Naive thymus-derived CD4-positive, alpha-beta T cell (primary cell): ENCODE results near the gene MCCD1. TPM values are rescaled to one million over a fixed set of nuclear protein-coding genes. Genes with fewer than 3 reads are reported as not detected.

Experiments used
- ATAC-seq: fragments of 150-1000 bp; cut with Tn5 transposase; 2 replicates; pipeline ENCODE4 v1.10.0; 2021; ENCODE audit warnings: mild to moderate bottlenecking, moderate library complexity
- CTCF ChIA-PET: fragments of 350-600 bp; sonication (Branson Sonifier 250); formaldehyde crosslinking; loops from one replicate; lab custom pipeline; 2021; ENCODE audit warnings: antibody characterized with exemption; lab: Charles Lee
- POLR2A ChIA-PET: fragments of 350-600 bp; sonication (Branson Sonifier 250); formaldehyde crosslinking; loops from one replicate; lab custom pipeline; 2021; ENCODE audit warnings: antibody characterized with exemption, inconsistent platforms; lab: Charles Lee
- DNase-seq, 9 donors: peaks; one replicate each; pipeline versions ENCODE4 v3.0.0 to v3.0.0-alpha.2; 2020 to 2022; ENCODE audit warnings: mixed read lengths in 1 of 9
- H3K27ac ChIP-seq: one replicate; pipeline ENCODE4 v1.7.0; 2013; ENCODE audit warnings: mild to moderate bottlenecking, low read depth, low read length, moderate library complexity
- H3K27me3 ChIP-seq, 2 donors: one replicate each; pipeline ENCODE4 v1.7.0; 2013; ENCODE audit warnings: low read length in 2 of 2, mild to moderate bottlenecking in 2 of 2, moderate library complexity in 2 of 2; ENCODE audit not compliant: control insufficient read depth in 2 of 2, insufficient read depth in 2 of 2
- H3K36me3 ChIP-seq, 3 experiments: 1 replicate in 2 of 3; 2 replicates in 1 of 3; pipeline ENCODE4 v1.7.0; 2013; ENCODE audit warnings: low read length in 3 of 3, mild to moderate bottlenecking in 3 of 3, moderate library complexity in 1 of 3; ENCODE audit not compliant: insufficient read depth in 3 of 3, control insufficient read depth in 2 of 3
- H3K4me1 ChIP-seq, 2 donors: one replicate each; pipeline ENCODE4 v1.7.0; 2013; ENCODE audit warnings: low read length in 2 of 2, mild to moderate bottlenecking in 2 of 2, moderate library complexity in 1 of 2; ENCODE audit not compliant: control insufficient read depth in 2 of 2, insufficient read depth in 2 of 2
- H3K4me3 ChIP-seq: 2 replicates; pipeline ENCODE4 v1.7.0; 2013; ENCODE audit warnings: mild to moderate bottlenecking, low read length
- H3K9me3 ChIP-seq, 3 experiments: 1 replicate in 2 of 3; 2 replicates in 1 of 3; pipeline ENCODE4 v1.7.0; 2013; ENCODE audit warnings: low read length in 3 of 3; ENCODE audit not compliant: control insufficient read depth in 2 of 3
- H3K27ac Mint-ChIP-seq, 9 donors: one replicate each; pipeline ENCODE4 v1.8.0; 2020 to 2022; ENCODE audit warnings: mixed read lengths in 9 of 9, mild to moderate bottlenecking in 8 of 9, moderate library complexity in 5 of 9, inconsistent platforms in 2 of 9
- H3K27me3 Mint-ChIP-seq, 5 donors: one replicate each; pipeline ENCODE4 v1.8.0; 2021 to 2022; ENCODE audit warnings: mixed read lengths in 5 of 5, mild to moderate bottlenecking in 1 of 5
- H3K36me3 Mint-ChIP-seq, 5 donors: one replicate each; pipeline ENCODE4 v1.8.0; 2020 to 2022; ENCODE audit warnings: mixed read lengths in 5 of 5, mild to moderate bottlenecking in 3 of 5, inconsistent platforms in 1 of 5
- H3K4me1 Mint-ChIP-seq, 7 donors: one replicate each; pipeline ENCODE4 v1.8.0; 2020 to 2022; ENCODE audit warnings: mixed read lengths in 7 of 7, mild to moderate bottlenecking in 3 of 7, inconsistent platforms in 1 of 7
- H3K4me3 Mint-ChIP-seq, 10 donors: one replicate each; pipeline ENCODE4 v1.8.0; 2020 to 2022; ENCODE audit warnings: mild to moderate bottlenecking in 10 of 10, mixed read lengths in 10 of 10, moderate library complexity in 6 of 10, inconsistent platforms in 2 of 10
- H3K9me3 Mint-ChIP-seq, 11 donors: one replicate each; pipeline ENCODE4 v1.8.0; 2020 to 2022; ENCODE audit warnings: mixed read lengths in 11 of 11, mild to moderate bottlenecking in 4 of 11, inconsistent platforms in 1 of 11, moderate library complexity in 1 of 11
- intact Hi-C, 2 donors: fragments of 100-400 bp; cut with micrococcal nuclease; formaldehyde crosslinking; loops; one replicate each; pipeline ENCODE4 v1.15.1; 2023
- polyA plus RNA-seq, 2 donors: library from polyadenylated mRNA; unstranded; fragments of 300-500 nt; fragmentation: Illumina TruSeq; gene quantifications; one replicate each; pipeline ENCODE4 v1.2.3, GENCODE V29; 2021
- total RNA-seq, 6 experiments: library from RNA in 5 of 6; stranded (reverse) in 5 of 6; gene quantifications; 1 replicate in 5 of 6; 2 replicates in 1 of 6; pipeline ENCODE4 v1.2.3 and lab custom pipeline; 2021 to 2026

Gene MCCD1
- total and polyA plus RNA-seq, 7 experiments from 2014 or later, result not detected

DNA sequence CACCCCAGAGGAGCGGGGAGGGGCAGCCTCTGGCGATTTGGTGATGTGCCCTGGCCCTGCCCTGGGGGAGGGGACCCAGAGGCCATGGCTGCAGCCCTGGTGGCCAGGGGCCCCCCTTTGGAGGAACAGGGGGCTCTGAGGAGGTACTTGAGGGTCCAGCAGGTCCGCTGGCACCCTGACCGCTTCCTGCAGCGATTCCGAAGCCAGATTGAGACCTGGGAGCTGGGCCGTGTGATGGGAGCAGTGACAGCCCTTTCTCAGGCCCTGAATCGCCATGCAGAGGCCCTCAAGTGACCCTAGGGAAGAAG lies 29.5 kb downstream of the MCCD1 start:
- POLR2A ChIA-PET, result interaction anchor here (0.6 to 53.8 kb wide), 5 partner anchors 9 to 1295 kb away, joined by 3 to 3078 read pairs (median 4); partner anchors contain the start of genes AIF1, DDX39B, LST1 and LTA
- Histone ChIP-seq H3K27me3 (no peaks in the 10 kb centered on the region), H3K36me3 (no peaks in the 10 kb centered on the region), H3K4me1 (peaks cover 42 to 60% of the 10 kb centered on the region in 2 donors), H3K27ac (peak overlapping the region; percentile 57), H3K4me3 (peak overlapping the region; percentile 48), H3K9me3 (no peaks in the 10 kb centered on the region)
- DNase-seq, result no peak
- ATAC-seq, result no peak
- peak overlapping the region in 8 of 9 donors; percentile 84 to 91 (median 88) for H3K27ac Mint-ChIP-seq
- intact Hi-C loops, result loop anchor here (2.0 kb wide), 2 partner anchors 17 to 23 kb away; partner anchors contain the start of gene TNF (in 1 of the 2)
- peaks cover 0 to 16% (median 0%) of the 10 kb centered on the region in 5 donors for H3K27me3 Mint-ChIP-seq
- CTCF ChIA-PET, result interaction anchor here (0.7 to 6.5 kb wide), 4 partner anchors 13 to 39 kb away, joined by 3 to 57 read pairs (median 8); partner anchors contain the start of gene LTB
- no peaks in the 10 kb centered on the region for H3K9me3 Mint-ChIP-seq
- H3K4me1 Mint-ChIP-seq, result peaks cover 42 to 70% (median 58%) of the 10 kb centered on the region in 7 donors
- peak overlapping the region in 7 of 10 donors; percentile 66 to 87 (median 82) for H3K4me3 Mint-ChIP-seq
- H3K36me3 Mint-ChIP-seq, result peaks cover 8 to 44% (median 11%) of the 10 kb centered on the region in 5 donors

DNA sequence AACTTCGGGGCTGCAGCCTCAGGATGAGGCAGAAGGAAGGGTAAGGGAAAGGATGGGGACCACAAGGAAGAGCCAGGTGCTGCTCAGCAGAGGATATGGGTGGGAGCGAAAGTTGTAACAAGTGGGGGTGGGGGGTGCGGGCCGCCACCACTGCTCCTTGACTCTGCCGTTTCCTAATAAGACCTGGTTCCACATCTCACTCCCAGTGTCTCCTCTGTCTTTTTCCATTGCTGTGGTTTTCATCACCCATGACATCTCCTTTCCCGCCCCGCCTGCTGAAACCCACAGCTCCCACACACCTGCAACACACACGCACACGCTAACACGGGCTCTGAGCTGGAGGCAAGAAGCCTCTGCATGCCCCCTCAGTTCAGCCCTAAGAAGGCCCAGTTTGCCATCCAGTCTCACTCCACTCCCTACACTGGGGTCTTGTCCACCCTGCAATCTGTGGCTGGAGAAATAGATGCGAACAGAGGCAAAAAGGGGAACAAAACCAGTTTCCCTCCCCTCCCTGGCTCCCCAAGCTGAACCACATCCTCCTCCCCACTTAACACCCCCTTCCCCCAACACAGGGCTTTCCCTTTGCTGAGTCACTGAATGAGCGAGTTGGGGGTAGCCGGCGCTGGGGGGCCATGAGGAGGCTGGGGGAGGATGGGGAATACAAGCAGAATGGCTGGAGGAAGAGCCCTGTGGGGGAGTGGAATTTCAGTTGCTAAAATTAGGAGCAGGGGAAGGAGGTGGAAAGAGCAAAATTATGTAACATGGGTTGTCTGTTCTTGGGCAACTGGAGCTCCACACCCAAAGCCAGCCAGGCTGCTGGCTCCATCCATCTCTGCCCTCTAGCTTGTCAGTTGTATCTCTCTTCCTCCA lies 30.1 kb downstream of the MCCD1 start:
- Mint-ChIP-seq H3K4me3 (peak overlapping the region; percentile 66 to 87 (median 82)), H3K36me3 (peaks cover 10 to 46% (median 15%) of the 10 kb centered on the region in 5 donors), H3K9me3 (no peaks in the 10 kb centered on the region), H3K27ac (peak overlapping the region; percentile 84 to 92 (median 88)), H3K27me3 (peaks cover 0 to 20% (median 0%) of the 10 kb centered on the region in 5 donors), H3K4me1 (peaks cover 46 to 74% (median 61%) of the 10 kb centered on the region in 7 donors)
- Histone ChIP-seq H3K4me3 (peak overlapping the region; percentile 48), H3K27ac (peak overlapping the region; percentile 57), H3K4me1 (peaks cover 42 to 60% of the 10 kb centered on the region in 2 donors), H3K36me3 (peaks cover 0 to 3% (median 0%) of the 10 kb centered on the region in 3 experiments), H3K9me3 (no peaks in the 10 kb centered on the region), H3K27me3 (no peaks in the 10 kb centered on the region)
- CTCF ChIA-PET, result interaction anchor here (0.6 to 6.5 kb wide), 10 partner anchors 9 to 272 kb away, joined by 3 to 57 read pairs (median 4); partner anchors contain the start of genes ATP6V1G2, LTB and NFKBIL1
- ATAC-seq (peak; percentile 78), DNase-seq (peak in 8 of 9 donors; percentile 51 to 75 (median 56))
- POLR2A ChIA-PET, result interaction anchor here (0.6 to 53.8 kb wide), 8 partner anchors 8 to 1295 kb away, joined by 3 to 3078 read pairs (median 3); partner anchors contain the start of genes AIF1, DDX39B, LST1 and LTA
- intact Hi-C loops, result loop anchor here (1.0 to 2.0 kb wide), 4 partner anchors 9 to 22 kb away; partner anchors contain the start of genes LTA (in 1 of the 2) and TNF (in 1 of the 2)

DNA sequence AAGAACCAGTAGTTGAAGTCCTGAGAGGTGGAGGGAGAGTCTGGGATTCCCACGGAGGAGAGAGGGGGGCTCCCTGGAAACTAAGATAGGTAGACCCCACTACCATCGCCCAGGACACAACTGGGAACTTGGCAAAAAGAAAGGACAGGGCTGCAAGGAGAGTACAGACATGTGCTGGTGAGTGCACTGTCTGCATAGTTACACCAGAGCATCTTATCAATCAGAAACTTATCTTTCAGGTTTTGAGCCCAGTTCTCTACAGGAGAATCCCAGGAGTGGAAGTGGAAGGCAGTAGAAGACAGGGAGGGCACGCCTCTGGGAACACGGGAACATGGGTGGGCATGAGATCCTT lies 30.8 kb downstream of the MCCD1 start:
- DNase-seq (no peak), ATAC-seq (peak; percentile 1)
- Mint-ChIP-seq H3K4me1 (peaks cover 50 to 76% (median 62%) of the 10 kb centered on the region in 7 donors), H3K36me3 (peaks cover 12 to 46% (median 17%) of the 10 kb centered on the region in 5 donors), H3K9me3 (no peaks in the 10 kb centered on the region), H3K27me3 (peaks cover 0 to 22% (median 0%) of the 10 kb centered on the region in 5 donors), H3K27ac (peak overlapping the region; percentile 84 to 92 (median 89)), H3K4me3 (peak overlapping the region; percentile 66 to 87 (median 82))
- Histone ChIP-seq H3K4me1 (peaks cover 42 to 60% of the 10 kb centered on the region in 2 donors), H3K9me3 (no peaks in the 10 kb centered on the region), H3K4me3 (peak overlapping the region; percentile 48), H3K27me3 (no peaks in the 10 kb centered on the region), H3K36me3 (peaks cover 0 to 5% (median 0%) of the 10 kb centered on the region in 3 experiments), H3K27ac (peak overlapping the region; percentile 57)
- CTCF ChIA-PET, result interaction anchor here (0.8 to 6.5 kb wide), 8 partner anchors 8 to 271 kb away, joined by 3 to 57 read pairs (median 4); partner anchors contain the start of genes ATP6V1G2, LTB and NFKBIL1
- intact Hi-C loops, result loop anchor here (1.0 to 2.0 kb wide), 4 partner anchors 9 to 21 kb away; partner anchors contain the start of genes LTA (in 1 of the 2) and TNF (in 1 of the 2)
- POLR2A ChIA-PET, result interaction anchor here (0.8 to 53.8 kb wide), 4 partner anchors 9 to 36 kb away, joined by 3 to 3078 read pairs (median 10); partner anchors contain the start of genes AIF1, DDX39B, LST1 and LTA

DNA sequence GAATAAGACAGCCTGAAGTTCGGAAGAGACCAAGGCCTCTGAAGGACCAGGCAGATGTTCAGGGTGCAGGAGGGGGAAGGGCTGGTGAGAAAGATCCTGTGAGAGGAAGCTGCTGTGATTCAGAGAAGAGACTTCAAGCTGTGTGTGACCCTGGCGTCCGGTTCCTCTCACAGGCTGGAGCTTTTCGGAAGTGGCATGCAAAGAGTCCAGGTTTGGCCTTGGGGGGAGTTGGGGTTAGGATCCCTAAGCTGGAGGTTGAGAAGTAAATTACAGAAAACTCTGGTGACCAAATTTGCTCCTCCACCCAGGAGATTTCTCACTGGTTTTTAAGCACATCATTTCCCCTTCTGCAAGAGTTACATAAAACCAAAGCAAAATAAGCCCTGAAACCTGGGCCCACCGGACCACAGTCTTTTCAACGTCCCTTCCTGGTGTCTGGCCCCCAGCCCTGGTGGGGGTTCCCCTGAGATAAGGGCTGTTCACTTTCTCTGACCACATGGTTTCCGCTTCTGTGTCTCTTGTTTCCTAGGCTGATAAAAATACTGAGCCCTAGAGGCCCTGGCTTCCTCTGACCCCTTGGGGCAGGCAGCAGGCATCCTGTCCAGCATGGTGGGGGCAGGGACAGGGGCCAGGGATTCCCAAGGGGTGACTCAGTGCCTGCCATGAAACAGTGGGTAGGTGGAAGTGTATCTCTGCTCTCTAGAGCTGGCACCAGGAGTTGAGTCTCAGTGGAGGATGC lies 31.4 kb downstream of the MCCD1 start:
- H3K36me3 ChIP-seq, result peaks cover 0 to 10% (median 0%) of the 10 kb centered on the region in 3 experiments
- H3K4me1 ChIP-seq, result peaks cover 42 to 60% of the 10 kb centered on the region in 2 donors
- Mint-ChIP-seq H3K27ac (peak overlapping the region; percentile 84 to 92 (median 89)), H3K4me1 (peaks cover 55 to 78% (median 65%) of the 10 kb centered on the region in 7 donors), H3K4me3 (peak overlapping the region; percentile 66 to 87 (median 82)), H3K9me3 (no peaks in the 10 kb centered on the region), H3K27me3 (peaks cover 0 to 27% (median 0%) of the 10 kb centered on the region in 5 donors), H3K36me3 (peaks cover 12 to 47% (median 18%) of the 10 kb centered on the region in 5 donors)
- intact Hi-C loops, result loop anchor here (1.0 to 2.0 kb wide), 4 partner anchors 8 to 21 kb away; partner anchors contain the start of genes LTA (in 1 of the 2) and TNF (in 1 of the 2)
- no peaks in the 10 kb centered on the region for H3K27me3 ChIP-seq
- ATAC-seq (peak; percentile 79), DNase-seq (peak in 1 of 9 donors; percentile 34)
- CTCF ChIA-PET, result interaction anchor here (0.8 to 6.5 kb wide), 7 partner anchors 8 to 37 kb away, joined by 3 to 57 read pairs (median 5); partner anchors contain the start of genes ATP6V1G2, LTB and NFKBIL1
- peak overlapping the region; percentile 48 for H3K4me3 ChIP-seq
- POLR2A ChIA-PET, result interaction anchor here (1.4 to 53.8 kb wide), 3 partner anchors 8 to 36 kb away, joined by 6 to 3078 read pairs (median 16); partner anchors contain the start of genes AIF1, DDX39B, LST1 and LTA
- peak overlapping the region; percentile 57 for H3K27ac ChIP-seq
- no peaks in the 10 kb centered on the region for H3K9me3 ChIP-seq

DNA sequence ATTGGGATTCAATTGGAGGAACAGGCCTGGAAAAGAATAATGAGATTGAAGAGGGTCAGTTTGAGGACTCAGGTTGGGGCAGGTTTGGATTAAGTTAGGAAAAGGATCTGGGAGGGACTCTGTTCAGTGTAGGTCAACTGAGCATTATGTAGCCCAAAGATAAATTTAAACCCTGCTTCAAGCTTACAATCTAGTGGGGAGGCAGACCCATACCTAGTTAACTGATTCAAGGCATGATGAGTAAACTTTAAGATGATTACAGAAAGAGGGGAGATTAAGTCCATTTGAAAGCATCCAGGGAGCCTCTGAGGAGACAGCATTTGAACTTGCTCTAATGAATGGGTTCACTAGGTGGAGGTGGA lies 31.9 kb downstream of the MCCD1 start:
- H3K36me3 Mint-ChIP-seq, result peaks cover 12 to 51% (median 18%) of the 10 kb centered on the region in 5 donors

More for the DNA sequence above, 31.9 kb downstream of the MCCD1 start:
- ChIA-PET CTCF (interaction anchor here (2.4 to 6.5 kb wide), 2 partner anchors 20 to 37 kb away, joined by 14 to 57 read pairs; partner anchors contain the start of gene LTB), POLR2A (interaction anchor here (1.4 to 53.8 kb wide), 3 partner anchors 9 to 35 kb away, joined by 6 to 3078 read pairs (median 16); partner anchors contain the start of genes AIF1, DDX39B, LST1 and LTA)
- Mint-ChIP-seq H3K4me3 (peak overlapping the region in 8 of 10 donors; percentile 66 to 87 (median 82)), H3K4me1 (peaks cover 60 to 84% (median 69%) of the 10 kb centered on the region in 7 donors), H3K9me3 (no peaks in the 10 kb centered on the region), H3K27me3 (peaks cover 0 to 33% (median 0%) of the 10 kb centered on the region in 5 donors), H3K27ac (peak overlapping the region; percentile 5 to 90 (median 88))
- H3K27ac ChIP-seq, result peak overlapping the region; percentile 3
- H3K9me3 ChIP-seq, result no peaks in the 10 kb centered on the region
- peaks cover 0 to 15% (median 0%) of the 10 kb centered on the region in 3 experiments for H3K36me3 ChIP-seq
- intact Hi-C loops, result no loop called here
- DNase-seq (no peak), ATAC-seq (no peak)
- H3K27me3 ChIP-seq, result no peaks in the 10 kb centered on the region
- no peak overlapping the region for H3K4me3 ChIP-seq
- peaks cover 42 to 60% of the 10 kb centered on the region in 2 donors for H3K4me1 ChIP-seq
